Cardiac fibroblast (primary cell): ENCODE results near the gene ACO2.

ENCODE experiments used
- DNase-seq, 2 donors: peaks; one replicate each; pipeline versions ENCODE4 v3.0.0 to v3.0.0-alpha.2; 2010; ENCODE audit warnings: low read depth in 2 of 2
- H3K4me3 ChIP-seq, 2 donors: replicated peaks in 1 of 2; 1 replicate in 1 of 2; 2 replicates in 1 of 2; pipeline ENCODE4 v1.5.1; 2011; ENCODE audit warnings: low read depth in 2 of 2, low read length in 2 of 2, mild to moderate bottlenecking in 2 of 2, moderate library complexity in 1 of 2
- CTCF ChIP-seq: IDR thresholded peaks from one replicate; pipeline ENCODE4 v1.5.1; 2011; ENCODE audit warnings: low read depth, mild to moderate bottlenecking, low read length, inconsistent platforms

The ACO2 gene

GRCh38 chr22:41474872-41475451 is 6.0 kb downstream of the ACO2 start:
- no peak for DNase-seq
- no peak overlapping the region for H3K4me3 ChIP-seq
- no peak for TF ChIP-seq CTCF

GRCh38 chr22:41478473-41478872 is 9.6 kb downstream of the ACO2 start:
- H3K4me3 ChIP-seq: no peak overlapping the region
- TF ChIP-seq CTCF: no peak
- DNase-seq: no peak

GRCh38 chr22:41478891-41479521 is 10.1 kb downstream of the ACO2 start:
- no peak overlapping the region for H3K4me3 ChIP-seq
- DNase-seq: peak; percentile 43 to 68
- no peak for TF ChIP-seq CTCF

- TF ChIP-seq CTCF: peak; percentile 10
- peak; percentile 67 to 68 for DNase-seq
- no peak overlapping the region for H3K4me3 ChIP-seq
Measured at GRCh38 chr22:41479671-41480396, 10.9 kb downstream of the ACO2 start.

- peak; percentile 50 to 80 for DNase-seq
- no peak overlapping the region for H3K4me3 ChIP-seq
- TF ChIP-seq CTCF: no peak
Measured at GRCh38 chr22:41480397-41480735, 11.4 kb downstream of the ACO2 start.

- no peak for TF ChIP-seq CTCF
- no peak overlapping the region for H3K4me3 ChIP-seq
- peak in 1 of 2 donors; percentile 48 for DNase-seq
Measured at GRCh38 chr22:41481131-41481830, 12.4 kb downstream of the ACO2 start.
